ENCODE results near the gene PPP1R9B.

Gene PPP1R9B

DNA sequence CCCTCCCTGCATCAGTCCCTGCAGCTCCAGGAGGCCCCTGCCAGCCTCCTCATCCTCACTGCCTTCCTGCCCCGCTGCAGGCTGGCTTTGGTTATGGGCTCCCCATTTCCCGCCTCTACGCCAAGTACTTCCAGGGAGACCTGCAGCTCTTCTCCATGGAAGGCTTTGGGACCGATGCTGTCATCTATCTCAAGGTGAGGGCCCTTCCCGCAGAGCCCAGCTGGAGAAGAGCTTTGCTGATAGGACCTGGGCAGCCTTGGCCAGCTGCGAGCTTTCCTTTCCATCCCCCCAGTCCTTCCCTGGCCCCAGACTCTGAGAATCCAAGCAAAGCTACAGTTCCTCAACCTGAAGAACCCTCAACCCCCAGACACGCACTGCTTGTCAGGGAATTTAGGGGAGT, 41.3 kb downstream of the PPP1R9B start:
- POLR2A ChIA-PET = no interaction called here
- CTCF ChIA-PET = interaction anchor here (1.0 to 18.1 kb wide), 7 partner anchors 10 to 552 kb away, joined by 3 to 246 read pairs (median 3); partner anchors contain the start of gene PDK2
- TF ChIP-seq, protein P1, sequence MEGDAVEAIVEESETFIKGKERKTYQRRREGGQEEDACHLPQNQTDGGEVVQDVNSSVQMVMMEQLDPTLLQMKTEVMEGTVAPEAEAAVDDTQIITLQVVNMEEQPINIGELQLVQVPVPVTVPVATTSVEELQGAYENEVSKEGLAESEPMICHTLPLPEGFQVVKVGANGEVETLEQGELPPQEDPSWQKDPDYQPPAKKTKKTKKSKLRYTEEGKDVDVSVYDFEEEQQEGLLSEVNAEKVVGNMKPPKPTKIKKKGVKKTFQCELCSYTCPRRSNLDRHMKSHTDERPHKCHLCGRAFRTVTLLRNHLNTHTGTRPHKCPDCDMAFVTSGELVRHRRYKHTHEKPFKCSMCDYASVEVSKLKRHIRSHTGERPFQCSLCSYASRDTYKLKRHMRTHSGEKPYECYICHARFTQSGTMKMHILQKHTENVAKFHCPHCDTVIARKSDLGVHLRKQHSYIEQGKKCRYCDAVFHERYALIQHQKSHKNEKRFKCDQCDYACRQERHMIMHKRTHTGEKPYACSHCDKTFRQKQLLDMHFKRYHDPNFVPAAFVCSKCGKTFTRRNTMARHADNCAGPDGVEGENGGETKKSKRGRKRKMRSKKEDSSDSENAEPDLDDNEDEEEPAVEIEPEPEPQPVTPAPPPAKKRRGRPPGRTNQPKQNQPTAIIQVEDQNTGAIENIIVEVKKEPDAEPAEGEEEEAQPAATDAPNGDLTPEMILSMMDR (IDR thresholded peaks at IDR 0.05; ENCODE audit: control extremely low read depth, extremely low read depth, low read depth, missing control alignments) = no peak
- no peak for DNase-seq (ENCODE audit: extremely low spot score)

GRCh38 chr17:50108556-50108955, 41.9 kb downstream of the PPP1R9B start:
- no peak for DNase-seq (ENCODE audit: extremely low spot score)
- TF ChIP-seq, protein P1 (IDR thresholded peaks at IDR 0.05; ENCODE audit: control extremely low read depth, extremely low read depth, low read depth, missing control alignments) = no peak
- POLR2A ChIA-PET = interaction anchor here (0.5 kb wide), 1 partner anchor 92 kb away, joined by 3 read pairs; no protein-coding TSS in a partner anchor
- CTCF ChIA-PET = interaction anchor here (1.0 to 18.1 kb wide), 8 partner anchors 9 to 551 kb away, joined by 3 to 246 read pairs (median 4); partner anchors contain the start of gene PDK2

DNA sequence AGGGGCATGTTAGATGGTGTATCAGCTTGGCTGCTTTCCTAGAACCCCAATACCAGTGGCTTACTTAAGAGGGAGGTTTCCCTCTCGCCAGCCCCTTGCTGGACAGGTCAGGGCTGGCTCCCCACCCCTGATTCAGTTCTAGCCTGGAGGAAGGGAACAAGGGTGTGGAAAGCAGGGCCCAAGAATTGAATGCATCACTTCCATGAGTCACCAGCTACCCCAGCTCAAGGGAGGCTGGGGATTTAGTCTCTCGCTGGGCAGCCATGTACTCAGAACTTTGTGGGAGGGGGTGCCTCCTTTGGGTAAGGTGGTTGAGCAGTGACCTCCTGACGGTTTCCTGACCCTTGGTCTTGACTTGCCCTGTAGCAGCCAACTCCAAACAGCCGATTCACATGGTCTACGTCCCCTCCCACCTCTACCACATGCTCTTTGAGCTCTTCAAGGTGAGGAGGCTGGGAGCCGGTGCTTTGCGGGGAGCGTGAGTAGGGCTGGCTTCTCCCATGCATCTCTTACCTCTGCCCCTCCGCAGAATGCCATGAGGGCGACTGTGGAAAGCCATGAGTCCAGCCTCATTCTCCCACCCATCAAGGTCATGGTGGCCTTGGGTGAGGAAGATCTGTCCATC, 42.6 kb downstream of the PPP1R9B start:
- CTCF ChIA-PET = interaction anchor here (1.0 to 18.1 kb wide), 7 partner anchors 9 to 550 kb away, joined by 3 to 246 read pairs (median 5); partner anchors contain the start of gene PDK2

DNA sequence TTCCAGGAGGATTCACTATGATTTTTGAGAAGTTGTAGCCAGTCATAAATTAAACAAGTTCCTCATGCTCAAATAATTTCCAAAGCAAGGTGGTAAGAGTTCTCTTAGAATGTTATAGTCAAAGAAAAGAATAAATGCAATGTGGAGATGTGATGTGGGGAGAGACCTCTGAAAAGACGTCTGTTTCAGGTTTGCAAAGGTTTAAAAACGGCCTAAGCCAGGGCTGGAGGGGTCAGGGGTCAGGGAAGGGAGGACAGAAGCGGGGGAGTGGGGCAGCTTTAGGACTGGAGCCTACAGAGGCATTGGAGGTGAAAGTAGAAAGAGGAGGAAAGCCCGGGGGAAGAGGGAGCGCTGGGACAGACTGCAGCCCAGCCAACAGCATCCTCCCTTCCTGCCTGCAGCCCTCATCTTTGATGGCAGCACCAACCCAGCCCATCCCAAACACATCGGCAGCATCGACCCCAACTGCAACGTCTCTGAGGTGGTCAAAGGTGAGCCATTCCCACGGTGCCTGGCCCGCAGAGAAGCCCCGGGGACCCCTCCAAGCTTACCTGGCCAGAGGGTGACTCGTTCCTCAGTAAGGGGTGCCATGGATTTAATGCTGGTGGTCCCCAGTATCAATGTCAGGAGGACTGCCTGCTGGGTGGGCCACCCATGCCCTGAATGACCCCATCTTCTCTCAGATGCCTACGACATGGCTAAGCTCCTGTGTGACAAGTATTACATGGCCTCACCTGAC, 43.9 kb downstream of the PPP1R9B start:
- ChIA-PET POLR2A (no interaction called here), CTCF (interaction anchor here (1.0 to 18.1 kb wide), 4 partner anchors 8 to 110 kb away, joined by 3 to 246 read pairs (median 126); partner anchors contain the start of gene PDK2)
- DNase-seq (ENCODE audit: extremely low spot score) = no peak
- TF ChIP-seq, protein P1 (IDR thresholded peaks at IDR 0.05; ENCODE audit: control extremely low read depth, extremely low read depth, low read depth, missing control alignments) = no peak

More for the DNA sequence above, 42.6 kb downstream of the PPP1R9B start:
- DNase-seq (ENCODE audit: extremely low spot score) = no peak
- POLR2A ChIA-PET = interaction anchor here (0.5 kb wide), 1 partner anchor 92 kb away, joined by 3 read pairs; no protein-coding TSS in a partner anchor
- TF ChIP-seq, protein P1 (IDR thresholded peaks at IDR 0.05; ENCODE audit: control extremely low read depth, extremely low read depth, low read depth, missing control alignments) = no peak

DNA sequence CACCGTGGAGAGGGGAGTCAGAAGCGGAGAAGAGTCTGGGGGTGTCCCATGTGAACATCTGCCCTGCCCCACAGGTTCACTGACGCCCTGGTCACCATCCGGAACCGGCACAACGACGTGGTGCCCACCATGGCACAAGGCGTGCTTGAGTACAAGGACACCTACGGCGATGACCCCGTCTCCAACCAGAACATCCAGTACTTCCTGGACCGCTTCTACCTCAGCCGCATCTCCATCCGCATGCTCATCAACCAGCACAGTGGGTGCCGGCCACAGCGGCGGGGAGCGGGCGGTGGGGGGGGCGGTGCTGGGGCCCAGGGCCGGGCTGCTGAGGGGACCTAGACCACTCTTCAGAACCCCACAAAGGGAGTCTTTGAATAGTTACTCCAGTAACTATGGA, 44.7 kb downstream of the PPP1R9B start:
- ChIA-PET POLR2A (no interaction called here), CTCF (interaction anchor here (15.6 kb wide), 1 partner anchor 9 kb away, joined by 246 read pairs; no protein-coding TSS in a partner anchor)
- TF ChIP-seq, protein P1 (IDR thresholded peaks at IDR 0.05; ENCODE audit: control extremely low read depth, extremely low read depth, low read depth, missing control alignments) = no peak
- DNase-seq (ENCODE audit: extremely low spot score) = no peak

GRCh38 chr17:50103941-50104340, 46.5 kb downstream of the PPP1R9B start:
- CTCF ChIA-PET = interaction anchor here (1.0 to 15.6 kb wide), 4 partner anchors 10 to 96 kb away, joined by 3 to 246 read pairs (median 14); partner anchors contain the start of gene PDK2
- TF ChIP-seq, protein P1 (IDR thresholded peaks at IDR 0.05; ENCODE audit: control extremely low read depth, extremely low read depth, low read depth, missing control alignments) = no peak
- POLR2A ChIA-PET = no interaction called here
- DNase-seq (ENCODE audit: extremely low spot score) = no peak

Measured in GM10248 (cell line).